ENCODE data around the gene SLMAP.

SLMAP gene

DNA sequence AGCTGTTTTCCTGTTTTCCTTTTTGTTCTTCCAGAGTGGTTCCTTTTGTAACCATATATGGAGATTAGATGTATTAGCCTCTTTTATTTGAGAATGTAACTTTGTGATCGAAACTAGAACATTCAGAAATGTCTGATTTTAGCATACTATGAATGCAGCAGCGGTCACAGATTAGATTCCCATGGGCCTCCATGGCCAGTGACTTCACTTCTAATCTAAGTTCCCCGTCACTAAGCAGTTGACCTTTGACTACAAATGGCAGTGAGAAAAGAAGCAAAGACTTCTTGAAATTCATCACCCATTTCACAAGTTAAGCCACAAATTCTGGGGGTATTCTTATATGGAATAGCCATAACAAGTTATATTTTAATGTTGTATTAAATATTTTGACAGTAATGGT, 137.6 kb downstream of the SLMAP start:
- DNase-seq = no peak

- no peak for DNase-seq
Observed at GRCh38 chr3:57896031-57896430, 139.9 kb downstream of the SLMAP start.

DNA sequence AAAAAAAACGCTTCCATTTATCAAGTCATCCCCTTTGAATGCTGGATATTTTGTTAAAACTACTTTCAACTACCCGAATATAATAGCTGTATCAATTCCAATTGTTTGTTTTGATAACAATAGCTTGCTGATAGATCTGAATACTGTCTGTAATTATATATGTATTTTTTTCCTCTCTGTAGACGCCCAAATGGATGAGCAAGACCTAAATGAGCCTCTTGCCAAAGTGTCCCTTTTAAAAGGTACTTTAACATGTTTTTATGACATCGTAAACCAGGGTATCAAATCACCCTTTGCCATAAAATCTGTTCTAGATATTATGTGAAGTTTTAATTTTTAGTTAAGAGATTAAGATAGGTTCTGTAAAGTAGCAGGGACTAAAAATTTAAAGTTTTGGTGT, 140.6 kb downstream of the SLMAP start:
- DNase-seq = no peak

DNA sequence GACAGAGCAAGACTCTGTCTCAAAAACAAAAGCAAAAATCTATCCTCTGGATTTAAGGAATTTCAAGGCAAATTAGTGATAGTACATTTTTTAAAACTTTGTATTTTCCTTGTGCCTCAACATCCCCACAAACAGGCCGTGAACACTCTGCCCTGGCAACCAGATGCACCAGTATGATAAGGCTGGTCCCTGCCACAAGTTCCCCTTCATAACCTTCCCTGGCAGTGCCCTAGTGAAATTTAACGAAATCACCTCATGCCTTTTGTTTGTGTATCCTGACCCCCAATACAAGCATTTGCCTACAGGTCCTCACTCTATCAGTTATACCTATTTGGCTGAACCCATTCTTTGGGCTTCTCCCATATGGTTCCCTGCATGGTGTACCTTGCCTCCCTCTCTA, 144.7 kb downstream of the SLMAP start:
- no peak for DNase-seq

GRCh38 chr3:57903124-57903890, 147.2 kb downstream of the SLMAP start:
- DNase-seq = no peak

DNA sequence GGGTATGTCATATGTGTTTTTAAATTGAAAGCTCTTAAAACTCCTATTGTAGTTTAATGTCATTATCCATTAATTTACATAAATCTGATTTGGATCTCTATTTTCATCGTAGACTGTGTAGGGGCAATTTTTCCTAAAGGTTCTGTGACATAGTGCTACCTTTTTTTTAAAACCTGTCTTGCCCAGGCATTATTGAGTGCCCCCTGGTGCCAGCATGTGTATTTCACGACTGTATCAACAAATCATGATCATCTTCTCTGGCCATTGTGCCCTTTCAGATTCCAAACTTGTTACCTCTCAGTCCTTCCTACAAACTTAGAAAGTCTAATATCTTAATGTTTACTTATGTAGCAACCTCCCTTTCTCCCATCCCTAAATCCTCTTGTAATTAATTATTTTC, 154.9 kb downstream of the SLMAP start:
- DNase-seq = peak in 1 of 5 experiments; percentile 40

DNA sequence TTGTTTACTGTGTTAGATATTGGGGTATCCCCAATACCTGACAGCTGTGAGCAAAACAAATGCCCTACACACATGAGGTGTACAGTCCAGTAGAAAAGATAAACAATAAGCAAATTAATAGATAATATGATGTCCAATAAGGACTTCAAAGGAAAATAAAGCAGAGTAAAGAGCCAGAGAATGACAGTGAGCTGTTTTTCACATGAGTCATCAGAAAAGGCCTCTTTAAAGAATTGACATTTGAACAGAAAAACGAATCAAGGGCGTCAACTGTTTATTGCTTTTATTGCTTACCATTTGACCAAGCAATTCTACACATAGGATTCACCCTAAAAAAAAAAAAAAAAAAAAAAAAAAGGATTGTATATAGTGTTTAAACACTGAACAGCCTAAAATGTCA, 155.5 kb downstream of the SLMAP start:
- no peak for DNase-seq

- DNase-seq = no peak
Observed at GRCh38 chr3:57917601-57918000, 161.5 kb downstream of the SLMAP start.

- DNase-seq = no peak
Observed at GRCh38 chr3:57918123-57918837, 162.2 kb downstream of the SLMAP start.

DNA sequence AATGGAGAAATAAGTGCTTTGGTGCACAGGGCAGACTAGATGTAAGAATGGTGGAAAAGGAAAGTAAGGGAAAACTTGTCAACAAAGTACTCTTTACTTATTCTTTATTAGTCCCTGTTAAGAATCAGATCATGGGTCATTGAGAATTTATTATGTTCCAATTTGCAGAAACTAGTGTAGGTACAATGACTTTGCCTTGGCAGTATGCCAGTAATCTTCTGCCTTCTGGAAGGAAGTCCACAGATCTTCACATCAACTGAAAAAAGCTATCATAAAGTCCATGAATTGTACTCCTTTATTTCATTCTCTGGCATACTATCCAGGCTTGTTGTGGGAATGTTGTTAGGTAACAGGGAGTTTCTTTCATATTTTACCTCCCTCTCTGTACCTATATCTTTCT, 163.9 kb downstream of the SLMAP start:
- no peak for DNase-seq

- no peak for DNase-seq
Observed at GRCh38 chr3:57923101-57923500, 167.0 kb downstream of the SLMAP start.

- no peak for DNase-seq
Observed at GRCh38 chr3:57923752-57924151, 167.6 kb downstream of the SLMAP start.

DNA sequence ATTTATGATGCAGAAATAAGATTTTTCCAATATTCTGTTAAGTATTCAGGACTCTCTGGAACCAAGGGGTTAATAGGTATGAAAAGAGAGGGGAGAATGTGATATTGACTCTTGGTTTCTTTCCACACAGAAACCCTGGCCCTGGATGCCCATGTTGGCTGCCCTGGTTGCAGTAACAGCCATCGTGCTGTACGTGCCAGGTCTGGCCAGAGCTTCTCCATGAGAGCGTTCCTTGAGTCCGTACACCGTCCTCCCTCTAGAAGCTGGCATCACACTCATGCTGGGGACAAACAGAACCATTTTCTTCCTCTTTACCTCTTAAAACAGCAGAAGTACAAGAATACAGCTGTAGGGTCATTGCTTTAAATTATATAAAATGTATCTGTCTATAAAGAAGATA, 171.1 kb downstream of the SLMAP start:
- no peak for DNase-seq

DNA sequence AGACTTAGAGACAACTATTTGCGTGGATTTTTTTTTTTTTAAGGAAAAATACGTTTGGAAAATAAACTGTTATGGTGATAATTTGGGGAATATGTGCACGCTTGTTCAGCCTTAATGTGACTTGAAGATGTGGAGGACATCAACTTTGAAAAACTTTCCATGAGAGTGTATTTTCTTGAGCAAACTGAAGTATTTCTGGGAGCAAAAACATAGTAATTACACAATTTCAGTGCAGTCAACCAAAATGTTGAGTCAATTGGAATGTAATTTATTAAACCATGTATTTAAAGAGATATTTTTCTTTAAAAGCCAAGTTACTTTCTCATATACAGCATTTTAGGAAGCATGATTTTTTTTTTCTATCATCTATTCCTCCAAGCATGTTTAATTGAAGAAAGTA, 171.8 kb downstream of the SLMAP start:
- no peak for DNase-seq

GRCh38 chr3:57928511-57928910, 172.4 kb downstream of the SLMAP start:
- DNase-seq = no peak

- no peak for DNase-seq
Observed at GRCh38 chr3:57929988-57930387, 173.9 kb downstream of the SLMAP start.

DNA sequence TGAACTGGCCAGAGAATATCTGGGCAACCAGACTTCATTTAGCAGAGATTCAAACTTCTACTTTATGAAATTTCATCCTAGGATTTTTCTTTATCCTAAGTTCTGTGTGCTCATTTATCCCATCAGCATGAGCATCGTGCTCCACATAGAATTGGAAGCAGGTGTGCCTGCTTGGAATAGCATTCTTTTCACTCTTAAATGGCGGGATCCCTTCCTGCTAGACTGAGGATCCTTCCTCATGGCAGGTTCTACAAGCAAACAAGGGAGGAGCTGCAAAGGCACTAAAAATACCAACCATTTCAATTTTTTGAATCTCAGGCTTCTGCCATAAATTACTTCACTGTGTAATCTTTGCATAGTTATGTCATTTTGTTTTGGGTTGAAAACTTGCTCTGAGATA, 177.5 kb downstream of the SLMAP start:
- no peak for DNase-seq

DNA sequence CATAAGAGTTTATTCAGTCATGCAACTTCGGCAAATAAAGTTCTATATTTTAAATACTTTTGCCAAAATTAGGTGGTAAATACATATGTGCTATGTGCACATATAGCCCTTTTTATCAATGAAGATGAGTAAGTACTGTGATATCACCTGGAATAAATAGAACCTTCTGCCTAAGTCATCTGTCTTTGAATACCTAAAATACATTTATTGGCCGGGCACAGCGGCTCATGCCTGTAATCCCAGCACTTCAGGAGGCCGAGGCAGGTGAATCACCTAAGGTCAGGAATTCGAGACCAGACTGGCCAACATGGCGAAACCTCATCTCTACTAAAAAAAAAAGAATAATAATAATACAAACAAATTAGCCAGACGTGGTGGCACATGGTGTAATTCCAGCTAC, 178.3 kb downstream of the SLMAP start:
- DNase-seq = no peak

DNA sequence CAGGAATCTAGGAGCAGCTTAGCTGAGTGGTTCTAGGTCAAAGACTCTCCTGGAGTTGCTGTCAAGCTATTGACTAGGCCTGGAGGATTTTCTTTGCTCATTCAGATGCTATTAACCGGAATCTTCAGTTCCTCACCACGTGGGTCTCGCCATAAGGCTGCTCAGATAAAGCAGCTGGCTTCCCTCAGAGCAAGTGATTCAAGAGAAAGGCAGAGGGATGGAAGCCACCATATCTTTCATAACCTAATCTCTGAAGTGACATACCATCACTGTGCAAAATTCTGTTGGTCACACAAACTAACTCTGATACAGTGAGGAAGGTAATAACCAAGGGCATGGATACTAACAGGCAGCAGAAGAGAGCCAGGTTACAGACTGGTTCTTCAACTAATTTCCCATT, 179.4 kb downstream of the SLMAP start:
- no peak for DNase-seq

- DNase-seq = no peak
Observed at GRCh38 chr3:57937092-57937491, 181.0 kb downstream of the SLMAP start.

DNA sequence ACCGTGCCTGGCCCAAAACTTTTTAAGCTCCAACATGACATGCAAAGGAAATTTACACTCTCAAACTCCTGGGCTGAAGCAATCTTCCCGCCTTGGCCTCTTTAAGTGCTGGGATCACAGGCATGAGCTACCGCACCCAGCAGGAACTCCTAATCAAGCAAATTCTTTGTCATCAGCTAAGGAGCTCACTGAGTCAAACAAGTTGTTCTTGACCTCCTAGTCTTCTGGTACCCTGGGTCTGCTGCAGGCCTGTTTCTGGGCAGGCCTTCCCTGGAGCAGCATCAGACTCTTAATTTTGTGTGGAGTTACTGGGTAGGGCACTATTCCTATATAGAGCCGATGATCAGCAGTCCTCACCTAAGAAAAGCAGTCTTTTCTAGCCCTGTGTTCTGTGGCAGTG, 183.7 kb downstream of the SLMAP start:
- no peak for DNase-seq

GRCh38 chr3:57942388-57942787, 186.3 kb downstream of the SLMAP start:
- DNase-seq = no peak

DNA sequence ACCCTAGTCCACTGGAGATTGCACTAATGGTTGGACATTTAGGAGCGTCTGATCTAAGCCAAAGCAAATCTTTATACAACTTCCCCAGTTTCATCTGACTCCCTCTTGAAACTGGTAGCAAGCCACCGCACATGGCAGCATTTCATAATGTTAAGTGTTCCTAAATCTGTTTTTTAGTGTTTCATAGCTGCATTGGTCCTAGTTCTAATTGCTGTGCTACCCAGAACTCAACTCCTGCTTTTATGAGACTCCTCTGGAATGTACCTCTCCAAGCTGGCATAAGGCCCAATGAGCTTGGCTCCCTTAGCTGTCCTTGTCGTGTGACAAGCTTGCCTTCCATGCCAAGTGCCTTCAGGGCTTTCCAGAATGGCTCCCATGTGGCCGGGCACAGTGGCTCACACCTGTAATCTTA, 186.8 kb downstream of the SLMAP start:
- DNase-seq = no peak
